Urinary bladder (tissue), 4 donors: ENCODE measurements around the gene TFAP2A. TPM values are rescaled to one million over a fixed set of nuclear protein-coding genes. Genes with fewer than 3 reads are reported as not detected.

ENCODE experiments used
- DNase-seq: peaks from one replicate; pipeline ENCODE4 v3.0.0-alpha.2; 2015; ENCODE audit errors: extremely low spot score
- H3K27ac ChIP-seq: one replicate; pipeline ENCODE4 v1.5.1; 2013; ENCODE audit warnings: low read depth, mild to moderate bottlenecking, moderate library complexity
- H3K36me3 ChIP-seq: one replicate; pipeline ENCODE4 v1.6.1; 2013; ENCODE audit warnings: mild to moderate bottlenecking, moderate library complexity; ENCODE audit not compliant: insufficient read depth
- H3K4me1 ChIP-seq: one replicate; pipeline ENCODE4 v1.6.1; 2013; ENCODE audit warnings: mild to moderate bottlenecking, moderate library complexity; ENCODE audit not compliant: insufficient read depth
- H3K4me3 ChIP-seq: one replicate; pipeline ENCODE4 v1.5.1; 2013; ENCODE audit warnings: low read depth, low read length
- WGBS: extraction: QIAGEN DNeasy Blood & Tissue Kit; methylation state at CpG from one replicate; pipeline ENCODE4 v1.1.7; 2013; 5-methylcytosine and 5-hydroxymethylcytosine counted together
- polyA plus RNA-seq: library from polyadenylated mRNA; stranded (reverse); fragments of 200-250 nt; gene quantifications from one replicate; pipeline ENCODE4 v1.2.3, GENCODE V29; 2013
- total RNA-seq: library from RNA; depleted of rRNA; stranded (reverse); fragments of >200 nt; gene quantifications from one replicate; pipeline ENCODE4 v1.2.3, GENCODE V29; 2014
- donor health status: healthy with polysubstance abuse.
- donor health status: healthy.

The TFAP2A gene
- total and polyA plus RNA-seq, 2 donors: 1.1 to 1.6 TPM

- peak overlapping the region; percentile 87 for H3K27ac ChIP-seq
- DNase-seq: no peak
- H3K4me1 ChIP-seq: peaks cover 6% of the 10 kb centered on the region
- WGBS: under 1% methylated on average over 82 of the region's 82 CpGs
- H3K36me3 ChIP-seq: no peaks in the 10 kb centered on the region
- H3K4me3 ChIP-seq: peak overlapping the region; percentile 77
Measured at GRCh38 chr6:10412461-10413261, 2.2 kb downstream of the TFAP2A start.

GRCh38 chr6:10411971-10412460 lies 2.9 kb downstream of the TFAP2A start:
- peak overlapping the region; percentile 77 for H3K4me3 ChIP-seq
- no peaks in the 10 kb centered on the region for H3K36me3 ChIP-seq
- peak overlapping the region; percentile 53 for H3K27ac ChIP-seq
- DNase-seq: no peak
- H3K4me1 ChIP-seq: peaks cover 4% of the 10 kb centered on the region
- WGBS: under 1% methylated on average over 36 of the region's 36 CpGs

- Histone ChIP-seq H3K4me1 (peaks cover 4% of the 10 kb centered on the region), H3K36me3 (no peaks in the 10 kb centered on the region), H3K4me3 (peak overlapping the region; percentile 77), H3K27ac (peak overlapping the region; percentile 53)
- DNase-seq: no peak
- WGBS: 2% methylated on average over 65 of the region's 65 CpGs
Measured at GRCh38 chr6:10411131-10411970, 3.5 kb downstream of the TFAP2A start.

DNA sequence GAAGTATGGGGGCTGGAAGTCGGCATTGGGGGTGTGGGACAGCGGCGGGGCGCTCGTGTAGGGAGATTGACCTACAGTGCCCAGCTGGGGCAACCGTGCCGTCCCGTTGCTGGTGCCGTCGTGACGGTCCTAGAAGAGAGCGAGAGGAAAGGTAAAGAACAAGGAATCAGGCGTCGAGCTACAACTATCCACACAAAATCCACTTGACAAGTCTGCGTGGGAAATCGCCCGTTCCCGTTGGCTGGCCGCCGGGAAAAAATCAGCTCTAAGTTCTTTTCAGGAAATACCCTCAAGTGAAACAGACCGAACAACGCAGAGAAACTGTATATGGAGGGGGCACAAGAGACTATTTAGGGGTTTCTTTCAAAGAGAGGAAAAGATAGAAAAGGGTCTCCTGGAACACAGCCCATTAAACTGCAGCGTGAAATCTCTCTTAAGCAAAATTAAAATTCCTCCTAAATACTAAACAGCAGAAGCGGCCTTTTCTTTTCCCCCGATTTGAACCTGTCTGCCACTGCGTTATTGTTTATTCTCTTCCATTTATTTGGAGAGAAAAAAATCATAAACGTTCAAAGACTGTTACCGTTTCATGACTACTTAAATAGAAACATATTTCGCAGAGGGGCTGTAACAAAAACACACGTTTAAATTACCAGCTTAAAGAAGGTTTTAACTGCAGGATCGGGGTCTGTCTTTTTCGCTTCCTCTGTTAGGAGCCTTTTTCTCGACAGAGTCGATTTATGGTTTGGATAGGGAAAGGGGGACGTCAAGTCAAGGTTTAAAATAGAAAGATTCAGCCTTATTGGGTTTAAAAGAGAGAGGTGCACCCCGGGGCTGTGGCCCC lies 4.4 kb downstream of the TFAP2A start:
- no peak for DNase-seq
- Histone ChIP-seq H3K4me3 (peak overlapping the region; percentile 77), H3K4me1 (peaks cover 4% of the 10 kb centered on the region), H3K27ac (no peak overlapping the region), H3K36me3 (no peaks in the 10 kb centered on the region)
- WGBS: 13% methylated on average over 36 of the region's 36 CpGs

DNA sequence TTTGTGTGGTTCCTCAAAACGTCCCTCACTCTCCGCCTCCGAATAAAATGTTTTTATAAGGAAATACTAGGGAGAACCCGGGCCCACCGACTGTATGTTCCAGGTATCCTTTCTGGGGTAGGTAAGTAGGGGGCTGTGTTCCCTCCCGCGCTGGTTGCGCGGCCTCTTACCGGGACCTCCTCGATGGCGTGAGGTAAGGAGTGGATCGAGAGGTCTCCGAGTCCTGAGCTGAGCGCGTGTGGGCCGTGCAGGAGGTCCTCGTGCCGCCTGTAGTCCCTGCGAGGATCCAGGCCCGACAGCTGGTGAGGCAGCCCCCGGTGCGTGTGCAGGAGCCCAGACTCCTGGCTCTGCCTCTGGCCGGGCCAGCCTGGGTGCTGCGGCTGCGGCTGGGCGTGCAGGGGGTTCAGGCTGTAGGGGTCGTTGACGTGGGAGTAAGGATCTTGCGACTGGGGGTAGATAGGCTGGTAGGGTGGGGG lies 5.1 kb downstream of the TFAP2A start:
- Histone ChIP-seq H3K36me3 (no peaks in the 10 kb centered on the region), H3K27ac (no peak overlapping the region), H3K4me1 (peaks cover 4% of the 10 kb centered on the region), H3K4me3 (peak overlapping the region; percentile 4)
- 18% methylated on average over 30 of the region's 30 CpGs for WGBS
- no peak for DNase-seq

- no peak for DNase-seq
- H3K27ac ChIP-seq: no peak overlapping the region
- WGBS: 34% methylated on average over 8 of the region's 8 CpGs
- H3K36me3 ChIP-seq: no peaks in the 10 kb centered on the region
- H3K4me1 ChIP-seq: peaks cover 4% of the 10 kb centered on the region
- no peak overlapping the region for H3K4me3 ChIP-seq
Measured at GRCh38 chr6:10409233-10409721, 5.6 kb downstream of the TFAP2A start.

GRCh38 chr6:10408457-10408856 lies 6.4 kb downstream of the TFAP2A start:
- Histone ChIP-seq H3K4me1 (peaks cover 6% of the 10 kb centered on the region), H3K4me3 (no peak overlapping the region), H3K36me3 (no peaks in the 10 kb centered on the region), H3K27ac (no peak overlapping the region)
- WGBS: 39% methylated on average over 1 of the region's 1 CpG
- no peak for DNase-seq

- Histone ChIP-seq H3K36me3 (no peaks in the 10 kb centered on the region), H3K27ac (no peak overlapping the region), H3K4me1 (peaks cover 3% of the 10 kb centered on the region), H3K4me3 (no peak overlapping the region)
- no peak for DNase-seq
- WGBS: 31% methylated on average over 3 of the region's 3 CpGs
Measured at GRCh38 chr6:10407674-10408054, 7.2 kb downstream of the TFAP2A start.

- Histone ChIP-seq H3K27ac (no peak overlapping the region), H3K4me3 (no peak overlapping the region), H3K4me1 (peaks cover 3% of the 10 kb centered on the region), H3K36me3 (no peaks in the 10 kb centered on the region)
- no peak for DNase-seq
- 33% methylated on average over 7 of the region's 7 CpGs for WGBS
Measured at GRCh38 chr6:10407018-10407673, 7.7 kb downstream of the TFAP2A start.

GRCh38 chr6:10406556-10406955 lies 8.3 kb downstream of the TFAP2A start:
- Histone ChIP-seq H3K36me3 (no peaks in the 10 kb centered on the region), H3K4me1 (peaks cover 3% of the 10 kb centered on the region), H3K27ac (no peak overlapping the region), H3K4me3 (no peak overlapping the region)
- no peak for DNase-seq
- WGBS: 29% methylated on average over 1 of the region's 1 CpG

DNA sequence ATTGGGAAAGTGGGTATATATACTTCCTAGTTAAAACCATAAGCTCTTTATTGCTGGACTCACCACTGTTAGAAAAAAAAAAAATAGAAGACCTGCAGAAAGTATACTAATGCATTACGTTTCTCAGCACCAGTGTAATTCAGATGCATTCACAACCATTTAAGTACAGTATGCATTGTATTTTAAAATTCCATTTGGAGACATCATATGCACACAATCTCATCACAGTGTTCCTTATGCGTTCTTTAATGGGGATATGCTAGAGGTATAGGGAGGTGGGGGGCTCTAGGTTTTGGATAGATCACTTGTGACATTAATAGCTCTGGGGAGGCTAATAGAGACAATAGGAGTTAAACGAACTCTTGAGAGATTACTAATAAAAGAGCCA lies 9.4 kb downstream of the TFAP2A start:
- Histone ChIP-seq H3K36me3 (no peaks in the 10 kb centered on the region), H3K4me1 (peaks cover 3% of the 10 kb centered on the region), H3K4me3 (no peak overlapping the region), H3K27ac (no peak overlapping the region)
- 30% methylated on average over 3 of the region's 3 CpGs for WGBS
- DNase-seq: no peak

DNA sequence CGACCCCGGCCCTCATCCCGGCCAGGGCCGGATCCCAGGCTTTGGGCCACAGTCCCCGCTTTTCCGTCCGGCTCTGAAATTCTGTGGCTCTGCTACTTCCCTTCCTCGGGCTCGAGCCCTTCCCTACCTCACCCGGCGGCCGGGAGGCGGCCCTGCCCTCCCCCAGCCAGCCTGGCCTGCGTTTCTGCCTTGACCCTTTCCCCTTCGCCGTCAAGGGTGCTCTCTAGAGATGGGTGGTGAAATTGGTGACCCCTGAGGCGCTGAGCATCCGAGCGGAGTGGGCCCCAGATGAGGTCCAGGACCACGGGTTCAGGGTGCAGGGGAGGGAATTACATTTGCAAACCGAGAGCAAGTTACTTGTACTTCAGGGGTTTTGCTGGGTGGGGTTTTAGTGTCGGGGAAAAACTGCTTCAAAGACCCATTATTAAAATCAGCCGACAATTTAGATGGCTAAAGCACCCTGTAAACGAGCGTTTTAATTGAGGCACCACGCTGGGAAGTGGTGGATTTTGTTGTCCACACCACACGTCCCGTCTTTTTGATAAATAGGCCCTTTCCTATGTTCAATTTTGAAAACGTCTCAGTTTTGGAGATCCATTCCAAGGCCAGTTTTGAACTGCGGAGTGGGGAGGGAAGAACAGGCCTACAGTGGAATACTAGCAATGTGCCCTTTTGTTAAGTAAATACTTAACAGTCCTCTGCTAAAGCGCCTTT lies 9.9 kb downstream of the TFAP2A start:
- 35% methylated on average over 31 of the region's 31 CpGs for WGBS
- no peak for DNase-seq
- Histone ChIP-seq H3K4me1 (peaks cover 3% of the 10 kb centered on the region), H3K4me3 (peak overlapping the region; percentile 48), H3K36me3 (no peaks in the 10 kb centered on the region), H3K27ac (peak overlapping the region; percentile 46)
